Measurements from ENCODE around the gene SLC16A8.
A peak's percentile ranks its signal among the peaks of the same experiment; 100 is the strongest.

Gene SLC16A8

DNA sequence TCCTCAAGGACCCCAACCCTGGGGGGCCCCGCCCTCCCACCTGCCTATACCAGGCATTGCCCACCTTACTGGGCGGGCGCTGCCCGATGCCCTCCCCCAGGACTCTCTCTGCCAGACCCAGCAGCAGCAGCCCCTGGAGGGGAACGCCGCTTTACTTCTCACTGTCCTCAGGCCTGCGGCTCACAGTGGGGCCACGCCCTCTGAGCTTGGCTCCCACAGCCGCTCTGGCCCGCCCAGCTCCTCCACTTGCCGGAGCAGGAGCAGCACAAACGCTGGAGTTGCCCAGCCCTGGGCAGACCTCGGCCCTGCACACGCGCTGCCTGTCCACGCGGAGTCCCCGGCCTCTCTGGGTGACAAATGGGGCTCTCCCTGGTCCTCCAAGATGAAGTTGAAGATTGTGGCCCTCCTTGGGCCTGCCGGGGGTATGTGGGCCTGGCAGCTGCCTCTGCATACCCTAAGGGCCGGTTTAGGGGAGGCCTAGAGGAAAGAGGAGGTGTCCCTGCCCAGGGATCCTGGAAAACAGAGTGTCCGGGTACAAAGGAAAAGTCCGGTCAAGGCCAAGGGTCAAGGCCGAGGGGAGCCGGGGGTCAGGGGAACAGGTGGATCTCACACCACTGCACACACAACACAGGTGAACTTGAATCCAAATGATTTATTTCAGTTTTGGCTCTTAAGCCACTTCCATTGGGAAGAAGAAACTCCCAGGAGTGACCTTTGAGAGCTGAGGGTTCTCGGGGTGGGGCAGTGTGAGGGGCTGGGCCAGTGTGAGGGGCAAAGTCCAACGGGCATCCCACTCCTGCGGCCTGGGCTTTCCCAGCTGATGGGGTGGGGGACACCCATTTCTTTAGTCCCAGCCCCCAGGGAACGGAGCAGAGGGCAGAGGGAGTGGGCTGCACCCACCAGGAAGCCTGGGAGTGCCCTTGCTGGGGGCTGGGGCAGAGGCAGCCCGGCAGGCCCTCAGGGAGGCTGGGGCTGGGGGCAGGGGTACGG, 27.2 kb upstream of the SLC16A8 start:
- no peak for DNase-seq

- no peak for DNase-seq
These were observed 26.3 kb upstream of the SLC16A8 start, which contains the start of gene BAIAP2L2 for GRCh38 chr22:38110008-38110862. BAIAP2L2 (minus strand) TSS chr22:38110684; CDS start chr22:38110525, 159 bp downstream.

DNA sequence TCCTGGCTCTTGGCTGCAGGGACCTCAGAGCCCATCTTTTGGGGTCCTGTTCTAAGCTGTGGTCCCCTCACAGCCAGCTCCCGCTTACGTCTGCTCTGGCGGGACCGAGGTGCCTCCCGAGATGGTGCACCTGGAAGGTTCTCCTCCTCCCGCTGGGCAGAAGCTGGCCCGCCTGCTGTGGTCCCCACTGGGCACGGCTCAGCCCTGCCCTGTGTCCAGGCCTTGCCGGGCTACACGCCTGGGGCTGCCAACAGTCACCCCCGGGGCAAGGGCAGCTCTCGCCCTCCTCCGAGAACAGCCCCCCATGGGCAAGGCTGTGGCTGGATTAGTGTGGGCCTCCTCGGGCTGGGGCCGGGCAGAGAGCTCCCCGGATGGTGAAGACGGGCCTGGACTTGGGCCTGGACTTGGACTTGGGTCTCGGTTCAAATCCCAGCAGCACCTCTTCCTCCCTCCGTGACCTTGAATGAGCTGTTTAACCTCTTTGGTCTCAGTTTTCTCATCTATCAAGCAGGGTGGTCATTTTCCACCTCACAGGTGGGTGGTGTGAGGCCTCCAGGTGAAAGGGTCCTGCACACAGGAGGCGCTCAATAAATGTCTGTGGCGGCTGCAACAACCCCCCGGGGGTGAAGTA, 25.5 kb upstream of the SLC16A8 start:
- no peak for DNase-seq

- no peak for DNase-seq
These were observed 24.8 kb upstream of the SLC16A8 start for GRCh38 chr22:38108561-38109319.

DNA sequence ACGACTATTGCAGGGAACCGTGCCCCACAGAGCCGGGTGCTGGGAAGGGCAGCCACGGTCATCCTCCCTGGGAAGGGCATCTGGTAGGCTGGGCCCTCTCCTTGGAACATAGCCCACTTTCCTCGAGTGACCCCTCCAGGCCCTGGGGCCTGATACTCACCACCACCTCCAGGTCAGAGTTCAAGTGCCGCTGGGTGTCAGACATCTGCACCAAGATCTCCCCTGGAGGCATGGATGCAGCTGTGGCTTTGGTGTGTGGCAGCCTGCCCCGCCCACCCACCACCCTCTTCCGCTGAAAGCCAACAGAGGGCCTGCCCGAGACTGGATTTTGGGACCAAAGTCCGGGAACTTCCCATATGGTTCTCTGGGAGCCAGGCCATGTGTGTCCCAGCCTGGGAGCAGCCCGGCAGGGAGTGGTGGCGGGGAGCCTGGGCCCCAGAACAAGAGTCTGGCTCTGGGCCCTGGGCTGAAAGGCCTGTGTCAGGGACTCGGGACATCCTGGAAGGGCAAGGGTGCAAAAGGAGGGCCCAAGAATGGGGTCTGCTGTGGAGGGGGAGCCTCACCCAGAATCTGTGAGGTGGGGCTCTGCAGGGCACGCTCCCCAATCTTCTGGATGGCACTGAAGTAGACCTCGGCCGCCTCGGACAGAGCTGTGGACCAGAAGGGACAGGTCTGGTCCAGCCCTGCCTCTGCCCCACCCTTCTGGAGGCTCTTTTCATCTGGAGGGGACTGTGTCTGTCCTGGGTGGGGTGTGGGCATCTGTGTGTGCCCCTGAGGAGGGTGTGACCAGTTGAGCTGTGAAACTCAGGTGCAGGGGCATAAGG, 23.9 kb upstream of the SLC16A8 start:
- no peak for DNase-seq

DNA sequence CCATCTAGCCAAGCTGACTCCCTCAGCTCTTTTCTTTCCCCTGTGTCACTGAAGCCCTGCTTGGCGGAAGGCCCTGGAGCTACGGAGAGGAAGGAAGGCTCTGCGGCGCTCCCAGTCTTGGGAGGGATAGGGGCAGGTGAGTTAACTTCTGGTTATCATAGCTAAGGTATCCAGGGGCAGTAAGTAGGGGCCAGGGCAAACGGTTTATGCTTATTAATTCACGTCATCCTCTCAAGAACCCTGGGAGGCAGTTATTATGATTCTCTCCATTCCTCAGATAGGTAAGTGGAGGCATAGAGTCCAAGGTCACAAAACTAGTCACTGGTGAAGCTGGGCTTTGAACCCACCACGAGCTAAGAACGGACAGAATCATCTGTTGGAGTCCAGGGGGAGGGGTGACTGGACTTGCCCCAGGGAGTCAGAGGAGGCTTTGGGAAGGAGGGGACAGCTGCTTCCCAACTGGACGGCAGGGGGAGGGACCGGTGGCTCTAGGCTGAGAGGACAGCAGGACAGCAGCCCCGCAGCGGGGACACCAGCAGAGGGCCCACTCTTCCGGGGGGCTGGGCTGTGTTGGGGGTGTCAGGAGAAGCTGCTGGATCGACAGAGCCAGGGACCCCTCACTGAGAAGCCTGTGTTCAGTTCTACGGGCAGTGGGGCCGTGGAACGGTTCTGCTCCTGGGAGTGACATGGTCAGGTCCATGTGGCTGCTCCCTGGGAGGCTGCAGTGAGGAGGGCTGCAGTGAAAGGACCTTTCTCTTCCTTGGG, 23.0 kb upstream of the SLC16A8 start:
- DNase-seq, result no peak

DNA sequence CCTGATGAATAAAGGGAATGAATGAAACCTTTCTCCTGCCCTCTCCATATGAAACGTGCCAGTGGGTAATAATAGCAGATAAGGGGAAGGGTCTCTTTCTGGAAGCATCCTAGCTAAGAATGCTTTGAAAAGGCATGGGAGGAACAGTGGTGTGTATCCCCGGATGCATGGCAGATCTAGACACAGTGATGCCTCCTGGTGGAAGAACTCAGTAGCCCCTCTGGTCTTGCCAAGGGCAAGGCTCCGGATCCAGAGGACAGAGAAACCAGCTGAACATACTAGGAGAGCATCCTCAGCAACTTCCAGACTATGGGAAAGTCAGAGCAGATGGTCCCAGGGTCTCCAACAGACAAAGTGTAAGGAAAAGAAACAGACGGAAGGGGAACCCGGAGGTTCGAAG, 20.1 kb upstream of the SLC16A8 start:
- DNase-seq, result peak; percentile 32

GRCh38 chr22:38103641-38104040, 19.7 kb upstream of the SLC16A8 start:
- no peak for DNase-seq

DNA sequence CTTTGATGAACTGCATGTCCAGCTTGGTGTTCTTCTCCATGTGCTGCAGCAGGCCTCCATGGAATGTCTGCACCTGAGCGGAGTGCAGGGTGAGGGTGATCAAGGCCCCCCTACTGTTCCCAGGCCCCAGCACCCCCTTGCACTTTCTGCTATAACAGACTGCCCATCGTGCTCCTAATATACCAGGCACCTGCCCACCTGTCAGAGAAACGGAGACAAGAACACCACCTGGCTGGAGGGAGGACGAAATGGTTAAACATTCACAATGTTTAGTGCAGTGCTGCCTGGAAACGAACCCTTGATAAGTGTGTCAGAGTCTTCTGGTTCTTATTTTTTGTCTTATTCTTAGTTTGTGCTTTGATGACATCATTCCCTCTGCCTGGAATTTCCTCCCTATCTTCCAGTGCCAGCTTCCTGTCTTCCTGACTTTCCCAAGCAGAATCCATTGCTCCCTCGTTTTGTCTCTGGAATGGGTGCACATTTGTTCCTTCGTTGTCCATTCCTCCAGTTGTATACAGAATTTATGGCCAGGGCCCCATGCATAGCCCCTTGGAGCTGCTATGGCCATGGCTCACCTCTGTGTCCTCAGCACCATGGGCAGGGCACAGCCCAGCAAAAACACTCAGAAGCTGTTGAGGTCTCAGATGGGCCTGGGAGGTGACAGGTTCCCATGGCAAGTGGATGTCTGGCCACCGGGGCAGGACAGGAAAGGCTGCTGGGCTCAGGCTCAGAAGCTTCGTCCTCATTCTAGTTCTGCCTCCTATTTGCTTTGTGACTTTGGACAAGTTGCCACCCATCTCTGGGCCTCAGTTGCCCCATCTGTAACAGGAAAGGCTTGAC, 14.6 kb upstream of the SLC16A8 start:
- DNase-seq, result no peak

DNA sequence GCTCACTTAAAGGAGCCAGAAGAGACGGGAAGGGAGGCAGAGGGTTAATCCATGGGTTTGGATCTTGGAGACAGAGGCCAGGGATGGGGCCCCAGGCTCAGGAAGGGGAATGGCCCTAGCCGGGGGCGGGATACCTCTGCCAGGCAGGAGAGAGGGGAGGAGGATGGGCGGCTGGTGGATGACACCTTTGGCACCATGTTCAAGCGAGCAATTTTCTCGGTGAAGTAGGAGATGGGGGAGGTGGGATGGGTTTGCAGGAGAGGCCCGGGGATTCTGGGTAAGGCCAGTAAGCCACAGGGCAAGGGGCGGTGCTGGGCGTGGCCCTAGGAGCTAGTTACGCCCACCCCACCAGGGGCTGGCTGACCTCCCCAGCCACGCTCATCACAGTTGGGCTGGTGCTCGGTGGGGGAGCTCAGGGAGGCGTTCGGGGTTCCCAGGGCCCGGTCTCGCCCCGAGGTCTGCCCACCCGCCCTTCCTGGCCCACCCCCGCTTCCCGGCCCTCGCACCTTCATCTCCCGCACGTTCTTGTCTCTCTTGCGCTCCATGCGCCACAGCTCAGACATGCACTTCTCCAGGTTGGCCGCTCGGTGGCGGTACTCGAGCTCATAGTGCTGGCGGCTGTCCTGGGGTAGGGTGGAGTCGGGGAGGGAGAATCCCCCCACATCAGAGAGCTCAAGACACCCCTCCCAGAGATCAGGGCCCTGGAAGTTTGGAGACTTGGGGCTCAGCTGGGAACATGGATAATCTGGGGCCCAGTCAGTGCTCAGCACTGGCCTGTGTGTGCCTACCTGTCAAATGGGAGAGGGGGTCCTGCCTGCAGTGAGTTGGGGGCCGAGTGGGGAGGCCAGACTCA, 13.8 kb upstream of the SLC16A8 start:
- no peak for DNase-seq

DNA sequence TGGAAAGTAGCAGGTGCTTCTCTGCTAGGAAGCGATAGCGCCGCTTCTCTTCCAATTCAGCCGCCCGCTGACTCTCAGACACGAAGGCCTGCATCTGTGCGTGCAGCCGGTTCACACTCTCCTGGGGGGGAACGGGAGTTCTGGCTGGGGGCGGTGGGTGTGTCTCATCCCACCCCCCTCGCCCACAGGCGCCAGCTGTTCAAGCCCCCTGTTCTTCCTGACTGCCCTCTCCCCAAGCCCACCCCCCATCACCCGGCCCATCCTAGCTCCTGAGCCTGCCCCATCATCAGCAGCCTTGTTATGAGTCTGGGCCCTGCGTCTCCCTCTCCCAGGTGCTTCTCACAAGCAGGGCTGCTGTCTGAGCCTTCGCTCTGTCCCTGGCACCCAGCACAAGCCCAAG, 13.1 kb upstream of the SLC16A8 start:
- no peak for DNase-seq

DNA sequence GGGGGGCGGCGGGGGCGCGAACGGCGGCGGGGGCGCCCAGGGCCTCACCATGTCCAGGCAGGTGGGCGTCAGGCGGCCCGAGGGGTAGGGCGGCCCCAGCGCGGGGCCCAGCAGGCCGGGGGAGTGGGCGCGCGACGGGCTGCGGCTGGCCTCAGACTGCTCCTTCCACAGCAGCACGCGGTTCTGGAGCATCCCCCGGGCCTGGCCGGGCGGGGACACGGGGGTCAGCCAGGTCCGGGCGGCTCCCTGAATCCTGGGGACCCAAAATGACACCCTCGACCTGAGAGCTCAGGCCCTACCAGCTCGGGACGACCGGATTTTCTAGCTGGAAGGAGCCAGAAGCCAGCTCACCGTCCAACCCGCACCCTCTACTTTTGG, 5.5 kb upstream of the SLC16A8 start:
- DNase-seq, result no peak

DNA sequence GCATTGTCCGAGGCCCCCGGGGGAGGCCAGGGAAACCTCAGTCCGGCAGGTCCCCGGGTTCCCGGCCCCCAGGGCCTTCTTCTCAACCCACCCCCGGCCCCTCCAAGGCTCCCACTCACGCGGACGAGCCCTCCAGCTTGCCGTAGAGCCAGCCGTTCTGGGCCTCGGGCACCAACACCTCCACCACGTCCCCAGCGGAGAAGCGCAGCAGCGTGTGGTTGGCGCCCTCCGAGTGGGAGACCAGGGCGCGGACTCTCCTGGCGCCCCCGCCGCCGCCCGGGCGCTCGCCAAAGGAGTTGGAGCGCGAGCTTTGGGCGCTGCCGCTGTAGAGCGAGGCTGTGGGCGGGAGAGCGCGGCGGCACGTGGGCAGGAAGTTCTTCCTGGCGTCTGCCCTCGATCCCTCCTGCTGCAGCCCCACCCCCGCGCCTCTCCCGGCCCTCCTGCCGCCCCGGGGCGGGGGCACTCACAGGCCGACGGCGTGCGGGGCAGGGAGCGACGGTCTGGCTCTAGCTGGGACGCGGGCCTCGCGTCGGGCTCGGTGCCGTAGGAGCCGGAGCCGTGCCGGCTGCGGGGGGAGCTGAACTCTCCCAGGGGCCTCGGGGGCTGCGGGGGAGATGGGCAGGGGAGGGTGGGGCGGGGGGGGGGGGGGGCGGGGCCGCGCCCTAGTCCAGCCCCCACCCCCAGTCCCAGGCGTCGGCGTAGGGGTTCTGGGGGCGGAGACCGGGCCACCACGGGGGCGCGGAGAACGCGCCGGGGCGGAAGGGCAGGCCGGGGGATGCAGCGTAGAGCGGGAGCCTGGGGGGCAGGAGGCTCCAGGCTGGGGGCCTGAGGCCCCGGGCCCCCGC, 4.9 kb upstream of the SLC16A8 start:
- DNase-seq, result no peak

- no peak for DNase-seq
These were observed 3.9 kb upstream of the SLC16A8 start for GRCh38 chr22:38087855-38088254.

DNA sequence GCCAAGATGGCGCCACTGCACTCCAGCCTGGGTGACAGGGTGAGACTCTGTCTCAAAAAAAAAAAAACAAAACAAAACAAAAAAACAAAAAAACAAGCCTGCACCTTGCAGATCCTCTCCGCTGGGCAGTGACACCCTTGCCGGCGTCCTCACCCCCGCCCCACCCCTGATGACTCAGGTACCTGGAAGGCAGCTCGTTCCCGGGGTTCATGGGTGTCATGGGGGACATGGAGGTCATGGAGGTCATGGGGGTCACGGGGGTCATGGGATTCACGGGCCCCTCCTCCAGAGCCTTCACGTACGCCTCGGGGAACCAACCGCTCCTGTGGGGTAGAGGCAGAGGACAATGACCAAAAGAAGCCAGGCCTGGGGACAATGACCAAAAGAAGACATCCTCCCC, 3.0 kb upstream of the SLC16A8 start:
- DNase-seq, result no peak

DNA sequence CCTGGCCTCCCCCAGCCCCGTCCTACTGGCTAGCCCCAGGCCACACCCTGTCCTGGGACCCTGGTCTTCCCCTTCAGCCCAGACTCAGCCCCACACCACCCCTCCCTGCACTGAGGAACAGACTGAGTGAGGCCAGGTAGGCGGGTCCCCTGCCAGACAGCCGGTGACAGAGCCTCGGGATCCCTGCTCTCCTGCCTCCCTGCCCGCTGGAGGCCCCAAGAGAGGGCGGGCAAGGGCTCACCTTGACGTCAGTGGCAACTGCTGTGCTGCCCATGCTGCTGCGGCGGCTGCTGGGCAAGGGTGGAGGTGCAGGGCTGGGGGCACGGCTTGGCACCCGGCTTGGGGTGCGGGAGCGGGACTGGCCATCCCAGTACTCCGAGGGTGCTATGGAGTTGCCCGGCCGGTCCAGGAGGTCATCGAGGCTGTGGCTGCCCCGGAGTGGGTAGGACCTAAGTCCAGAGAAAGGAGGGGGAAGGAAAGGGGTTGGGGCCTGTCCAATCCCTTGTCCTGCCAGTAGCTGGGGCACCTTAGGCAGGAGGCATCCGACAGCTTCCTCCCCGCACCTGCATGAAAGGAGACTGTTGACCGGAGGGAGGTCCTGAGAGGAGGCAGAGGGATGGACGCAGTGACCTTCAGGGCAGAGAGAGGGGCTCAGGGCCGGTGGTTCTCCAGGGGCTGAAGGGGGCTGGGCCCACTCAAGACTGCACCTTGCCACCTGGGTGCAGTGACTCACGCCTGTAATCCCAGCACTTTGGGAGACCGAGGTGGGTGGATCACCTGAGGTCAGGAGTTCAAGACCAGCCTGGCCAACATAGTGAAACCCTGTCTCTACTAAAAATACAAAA, 2.2 kb upstream of the SLC16A8 start:
- no peak for DNase-seq

- no peak for DNase-seq
These were observed 1.5 kb upstream of the SLC16A8 start for GRCh38 chr22:38085501-38085900.

Measured in NCI-H1694 treated with DMSO at 0.1 percent for 48 hours (cell line).